ENCODE data around the gene MLLT3. TPM values are rescaled to one million over a fixed set of nuclear protein-coding genes. Genes with fewer than 3 reads are reported as not detected.

Gene MLLT3
- total RNA-seq, 2 experiments from 2014 or later: 42.5 to 49.2 TPM

DNA sequence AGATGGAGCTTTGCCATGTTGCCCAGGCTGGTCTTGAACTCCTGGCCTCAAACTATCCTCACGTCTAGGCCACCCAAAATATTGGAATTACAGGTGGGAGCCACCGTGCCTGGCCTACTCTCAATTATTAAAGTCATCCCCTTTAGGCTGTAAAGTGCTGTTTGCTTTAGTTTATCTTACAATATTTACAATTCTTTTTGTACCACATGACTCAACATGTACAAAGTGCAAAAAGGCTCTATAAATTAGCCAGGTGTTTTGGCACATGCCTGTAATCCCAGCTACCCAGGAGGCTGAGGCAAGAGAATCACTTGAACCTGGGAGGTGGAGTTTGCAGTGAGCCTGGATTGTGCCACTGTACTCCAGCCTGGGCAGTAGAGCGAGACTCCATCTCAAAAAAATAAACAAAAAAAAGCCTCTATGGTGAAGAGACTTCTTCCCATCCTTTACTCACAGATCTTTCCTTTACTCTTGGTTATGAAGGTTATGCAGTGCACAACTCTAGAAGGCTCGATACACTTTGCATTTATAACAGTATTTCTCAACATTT, 28.5 kb upstream of the MLLT3 start:
- Mint-ChIP-seq H3K9me3 (ENCODE audit: low read depth) (no peaks in the 10 kb centered on the region), H3K4me3 (no peak overlapping the region), H3K27ac (no peak overlapping the region), H3K4me1 (no peaks in the 10 kb centered on the region), H3K36me3 (ENCODE audit: low read depth) (no peaks in the 10 kb centered on the region), H3K27me3 (peaks cover 2% of the 10 kb centered on the region)
- ChIA-PET POLR2A (no interaction called here), CTCF (interaction anchor here (0.5 to 0.9 kb wide), 3 partner anchors 28 to 718 kb away, joined by 3 read pairs; no protein-coding TSS in a partner anchor)
- DNase-seq (no peak), ATAC-seq (no peak)
- intact Hi-C loops (cut with DNase I, micrococcal nuclease): no loop called here

DNA sequence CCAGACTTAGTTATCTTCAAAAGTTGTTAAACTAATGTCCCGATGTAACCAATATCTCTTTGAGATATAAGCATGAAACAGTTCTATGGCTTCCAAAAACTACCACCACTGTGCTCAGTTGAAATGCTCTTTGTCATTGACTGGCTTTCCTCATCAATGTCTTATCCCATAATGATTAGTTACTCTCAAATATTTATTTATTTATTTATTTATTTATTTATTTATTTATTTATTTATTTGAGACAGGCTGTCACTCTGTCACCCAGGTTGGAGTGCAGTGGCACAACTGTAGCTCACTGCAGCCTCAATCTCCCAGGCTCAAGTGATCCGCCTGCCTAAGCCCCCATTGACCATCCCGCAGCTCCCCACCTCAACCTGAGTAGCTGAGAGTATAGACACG, 28.0 kb upstream of the MLLT3 start:
- no peak for DNase-seq
- ChIA-PET POLR2A (no interaction called here), CTCF (interaction anchor here (0.6 kb wide), 1 partner anchor 171 kb away, joined by 3 read pairs; no protein-coding TSS in a partner anchor)
- intact Hi-C loops (cut with DNase I, micrococcal nuclease): no loop called here
- peaks cover 2% of the 10 kb centered on the region for H3K27me3 Mint-ChIP-seq
- no peaks in the 10 kb centered on the region for H3K36me3 Mint-ChIP-seq (ENCODE audit: low read depth)
- H3K4me1 Mint-ChIP-seq: no peaks in the 10 kb centered on the region
- no peak overlapping the region for H3K4me3 Mint-ChIP-seq
- no peak overlapping the region for H3K27ac Mint-ChIP-seq
- H3K9me3 Mint-ChIP-seq (ENCODE audit: low read depth): no peaks in the 10 kb centered on the region
- ATAC-seq: no peak

GRCh38 chr9:20649381-20649780, 27.1 kb upstream of the MLLT3 start:
- H3K9me3 Mint-ChIP-seq (ENCODE audit: low read depth): no peaks in the 10 kb centered on the region
- no peak overlapping the region for H3K4me3 Mint-ChIP-seq
- ChIA-PET CTCF (interaction anchor here (1.3 to 1.7 kb wide), 2 partner anchors 10 to 25 kb away, joined by 6 to 7 read pairs; no protein-coding TSS in a partner anchor), POLR2A (no interaction called here)
- H3K4me1 Mint-ChIP-seq: no peaks in the 10 kb centered on the region
- DNase-seq (no peak), ATAC-seq (no peak)
- no peak overlapping the region for H3K27ac Mint-ChIP-seq
- H3K36me3 Mint-ChIP-seq (ENCODE audit: low read depth): no peaks in the 10 kb centered on the region
- intact Hi-C loops (cut with DNase I, micrococcal nuclease): no loop called here
- peaks cover 2% of the 10 kb centered on the region for H3K27me3 Mint-ChIP-seq

GRCh38 chr9:20646656-20647055, 24.4 kb upstream of the MLLT3 start:
- ChIA-PET CTCF (no interaction called here), POLR2A (no interaction called here)
- Mint-ChIP-seq H3K4me1 (peaks cover 3% of the 10 kb centered on the region), H3K27ac (no peak overlapping the region), H3K4me3 (no peak overlapping the region), H3K36me3 (ENCODE audit: low read depth) (no peaks in the 10 kb centered on the region), H3K9me3 (ENCODE audit: low read depth) (no peaks in the 10 kb centered on the region), H3K27me3 (peaks cover 7% of the 10 kb centered on the region)
- intact Hi-C loops (cut with DNase I, micrococcal nuclease): no loop called here
- DNase-seq (no peak), ATAC-seq (no peak)

DNA sequence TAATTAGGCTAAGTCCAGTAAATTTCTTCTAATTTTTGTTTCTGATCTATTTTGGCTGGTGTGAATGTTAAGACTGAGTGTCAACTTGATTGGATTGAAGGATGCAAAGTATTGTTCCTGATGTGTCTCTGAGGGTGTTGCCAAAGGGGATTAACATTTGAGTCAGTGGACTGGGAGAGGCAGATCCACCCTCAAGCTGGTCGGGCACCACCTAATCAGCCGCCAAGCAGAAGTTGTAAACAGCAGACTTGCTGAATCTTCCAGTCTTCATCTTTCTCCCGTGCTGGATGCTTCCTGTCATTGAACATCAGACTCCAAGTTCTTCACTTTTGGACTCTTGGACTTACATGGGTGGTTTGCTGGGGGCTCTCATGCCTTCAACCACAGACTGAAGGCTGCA, 21.4 kb upstream of the MLLT3 start:
- intact Hi-C loops (cut with DNase I, micrococcal nuclease): loop anchor here in 1 of 2 experiments (5.0 kb wide), 1 partner anchor 74 kb away; no protein-coding TSS in a partner anchor
- H3K9me3 Mint-ChIP-seq (ENCODE audit: low read depth): no peaks in the 10 kb centered on the region
- POLR2A ChIA-PET: no interaction called here
- no peak overlapping the region for H3K27ac Mint-ChIP-seq
- DNase-seq: no peak
- CTCF ChIA-PET: no interaction called here
- H3K4me3 Mint-ChIP-seq: no peak overlapping the region
- no peak for ATAC-seq
- peaks cover 9% of the 10 kb centered on the region for H3K27me3 Mint-ChIP-seq
- H3K36me3 Mint-ChIP-seq (ENCODE audit: low read depth): no peaks in the 10 kb centered on the region
- peaks cover 15% of the 10 kb centered on the region for H3K4me1 Mint-ChIP-seq

GRCh38 chr9:20642045-20642444, 19.7 kb upstream of the MLLT3 start:
- Mint-ChIP-seq H3K27me3 (peaks cover 14% of the 10 kb centered on the region), H3K9me3 (ENCODE audit: low read depth) (no peaks in the 10 kb centered on the region), H3K27ac (peak overlapping the region; percentile 3), H3K4me3 (no peak overlapping the region), H3K4me1 (peaks cover 15% of the 10 kb centered on the region), H3K36me3 (ENCODE audit: low read depth) (no peaks in the 10 kb centered on the region)
- no peak for DNase-seq
- ATAC-seq: no peak
- CTCF ChIA-PET: interaction anchor here (0.6 to 1.4 kb wide), 2 partner anchors 17 to 217 kb away, joined by 3 to 6 read pairs; no protein-coding TSS in a partner anchor
- intact Hi-C loops (cut with DNase I, micrococcal nuclease): loop anchor here in 1 of 2 experiments (5.0 kb wide), 1 partner anchor 75 kb away; no protein-coding TSS in a partner anchor
- POLR2A ChIA-PET: no interaction called here

DNA sequence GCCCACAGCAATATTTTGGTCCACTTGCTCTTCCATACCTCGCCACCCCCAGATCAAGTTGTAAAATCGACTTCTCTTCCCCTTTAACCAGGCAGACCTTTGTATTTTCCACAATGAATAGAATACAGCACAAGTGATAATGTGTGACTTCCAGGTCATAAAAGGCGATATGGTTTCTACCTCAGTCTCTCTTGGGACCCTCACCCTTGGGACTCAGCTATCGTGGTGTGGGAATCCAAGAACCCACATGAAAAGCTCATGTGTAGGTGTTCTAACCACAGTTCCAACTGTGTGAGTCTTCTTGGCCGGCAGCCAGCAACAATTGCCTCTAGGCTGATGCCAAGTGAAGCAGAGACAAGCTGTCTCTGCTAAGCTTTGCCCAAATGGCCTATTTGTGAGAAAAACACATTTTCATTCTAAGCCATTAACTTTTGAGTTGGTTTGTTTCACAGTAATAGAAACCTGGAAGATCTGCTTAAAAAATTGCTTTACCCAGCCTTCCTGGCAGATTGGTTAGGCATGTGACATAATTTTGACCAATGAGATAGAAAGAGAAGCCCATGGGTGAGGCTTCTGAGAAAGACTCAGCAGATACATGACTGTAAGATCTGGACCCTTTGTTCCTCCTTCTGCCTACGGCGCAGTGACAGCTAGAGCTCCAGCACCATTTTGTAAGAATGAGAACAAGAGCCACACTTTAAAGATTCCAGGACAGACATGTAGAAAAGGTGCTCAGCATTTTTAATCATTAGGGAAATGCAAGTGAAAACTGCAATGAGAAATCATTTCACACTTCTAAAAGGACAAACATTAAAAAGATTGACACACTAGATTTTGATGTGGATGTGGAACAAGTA, 18.3 kb upstream of the MLLT3 start:
- Mint-ChIP-seq H3K36me3 (ENCODE audit: low read depth) (no peaks in the 10 kb centered on the region), H3K27ac (peak overlapping the region; percentile 52), H3K4me3 (peak overlapping the region; percentile 12), H3K9me3 (ENCODE audit: low read depth) (no peaks in the 10 kb centered on the region), H3K4me1 (peaks cover 15% of the 10 kb centered on the region), H3K27me3 (peaks cover 14% of the 10 kb centered on the region)
- DNase-seq: peak; percentile 87
- intact Hi-C loops (cut with DNase I, micrococcal nuclease): loop anchor here in 1 of 2 experiments (5.0 kb wide), 1 partner anchor 77 kb away; no protein-coding TSS in a partner anchor
- peak; percentile 96 for ATAC-seq
- CTCF ChIA-PET: interaction anchor here (0.9 to 2.0 kb wide), 6 partner anchors 8 to 181 kb away, joined by 3 to 9 read pairs (median 5); partner anchors contain the start of gene MLLT3
- POLR2A ChIA-PET: no interaction called here

GRCh38 chr9:20636888-20637440, 14.7 kb upstream of the MLLT3 start:
- peaks cover 10% of the 10 kb centered on the region for H3K27me3 Mint-ChIP-seq
- POLR2A ChIA-PET: no interaction called here
- H3K36me3 Mint-ChIP-seq (ENCODE audit: low read depth): no peaks in the 10 kb centered on the region

GRCh38 chr9:20634895-20635294, 12.6 kb upstream of the MLLT3 start:
- no peak for DNase-seq
- no peak overlapping the region for H3K27ac Mint-ChIP-seq
- H3K4me3 Mint-ChIP-seq: no peak overlapping the region
- no peak for ATAC-seq
- H3K27me3 Mint-ChIP-seq: peaks cover 9% of the 10 kb centered on the region
- H3K4me1 Mint-ChIP-seq: peaks cover 2% of the 10 kb centered on the region
- CTCF ChIA-PET: interaction anchor here (3.7 kb wide), 1 partner anchor 9 kb away, joined by 23 read pairs; no protein-coding TSS in a partner anchor
- no peaks in the 10 kb centered on the region for H3K36me3 Mint-ChIP-seq (ENCODE audit: low read depth)
- no peaks in the 10 kb centered on the region for H3K9me3 Mint-ChIP-seq (ENCODE audit: low read depth)
- intact Hi-C loops (cut with DNase I, micrococcal nuclease): no loop called here
- POLR2A ChIA-PET: no interaction called here

More at GRCh38 chr9:20636888-20637440, 14.7 kb upstream of the MLLT3 start:
- Mint-ChIP-seq H3K27ac (no peak overlapping the region), H3K4me3 (no peak overlapping the region), H3K4me1 (peaks cover 12% of the 10 kb centered on the region), H3K9me3 (ENCODE audit: low read depth) (no peaks in the 10 kb centered on the region)
- CTCF ChIA-PET: interaction anchor here (3.7 kb wide), 1 partner anchor 11 kb away, joined by 23 read pairs; no protein-coding TSS in a partner anchor
- ATAC-seq: no peak
- intact Hi-C loops (cut with DNase I, micrococcal nuclease): no loop called here
- no peak for DNase-seq

DNA sequence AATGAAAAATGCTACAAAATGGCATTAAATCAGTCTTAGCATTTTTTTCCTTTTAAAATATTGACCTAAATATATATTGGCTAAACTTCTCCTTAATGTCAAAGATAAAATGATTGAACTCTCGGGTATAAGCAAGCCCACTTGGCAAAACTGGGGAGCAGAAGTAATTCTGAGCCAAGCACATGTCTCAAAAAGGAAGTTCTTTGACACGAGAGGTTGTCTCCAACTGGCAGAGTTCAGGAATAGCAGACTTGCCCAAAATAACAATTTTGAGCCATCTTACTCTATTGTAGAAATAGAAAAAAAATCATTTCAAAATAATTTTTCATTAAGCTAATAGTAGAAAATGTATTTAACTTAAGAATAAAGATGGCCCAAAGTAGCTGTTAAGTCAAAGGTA, 10.4 kb upstream of the MLLT3 start:
- Mint-ChIP-seq H3K4me3 (no peak overlapping the region), H3K9me3 (ENCODE audit: low read depth) (no peaks in the 10 kb centered on the region), H3K27me3 (peaks cover 5% of the 10 kb centered on the region), H3K27ac (no peak overlapping the region), H3K4me1 (no peaks in the 10 kb centered on the region), H3K36me3 (ENCODE audit: low read depth) (no peaks in the 10 kb centered on the region)
- no peak for ATAC-seq
- CTCF ChIA-PET: no interaction called here
- no peak for DNase-seq
- intact Hi-C loops (cut with DNase I, micrococcal nuclease): no loop called here
- POLR2A ChIA-PET: no interaction called here

- H3K4me1 Mint-ChIP-seq: no peaks in the 10 kb centered on the region
- ChIA-PET POLR2A (interaction anchor here (0.6 kb wide), 1 partner anchor 54 kb away, joined by 3 read pairs; no protein-coding TSS in a partner anchor), CTCF (interaction anchor here (0.9 kb wide), 1 partner anchor 311 kb away, joined by 3 read pairs; no protein-coding TSS in a partner anchor)
- H3K27me3 Mint-ChIP-seq: peaks cover 4% of the 10 kb centered on the region
- H3K9me3 Mint-ChIP-seq (ENCODE audit: low read depth): no peaks in the 10 kb centered on the region
- no peak overlapping the region for H3K4me3 Mint-ChIP-seq
- ATAC-seq (no peak), DNase-seq (no peak)
- intact Hi-C loops (cut with DNase I, micrococcal nuclease): no loop called here
- H3K27ac Mint-ChIP-seq: no peak overlapping the region
- no peaks in the 10 kb centered on the region for H3K36me3 Mint-ChIP-seq (ENCODE audit: low read depth)
Observed at GRCh38 chr9:20630241-20630943, 8.1 kb upstream of the MLLT3 start.

Data from activated CD4-positive, alpha-beta T cell treated with anti-CD3 and anti-CD28 coated beads for 36 hours (primary cell).